Loucy (cell line): ENCODE results near the gene RHOT2.

Experiments
- H2AFZ ChIP-seq: fragments of 200-600 bp; sonication (generic); 2 replicates; pipeline ENCODE4 v1.6.0; 2016; ENCODE audit warnings: antibody characterized with exemption, mild to moderate bottlenecking, low read length, moderate library complexity
- H3F3A ChIP-seq: fragments of 200-600 bp; 2 replicates; pipeline ENCODE4 v1.6.0; 2016; ENCODE audit warnings: antibody characterized with exemption, low read depth, mild to moderate bottlenecking
- H3K27me3 ChIP-seq: fragments of 200-600 bp; sonication (generic); 2 replicates; pipeline ENCODE4 v1.6.1; 2014; ENCODE audit warnings: low read length, mild to moderate bottlenecking; ENCODE audit not compliant: insufficient read depth, poor library complexity, severe bottlenecking
- H3K36me3 ChIP-seq: fragments of 200-600 bp; sonication (generic); 2 replicates; pipeline ENCODE4 v1.6.1; 2016; ENCODE audit warnings: low read length; ENCODE audit not compliant: insufficient read depth
- H3K4me1 ChIP-seq: fragments of 200-600 bp; sonication (generic); 2 replicates; pipeline ENCODE4 v1.5.1; 2014; ENCODE audit warnings: low read length, mild to moderate bottlenecking; ENCODE audit not compliant: insufficient read depth, poor library complexity, severe bottlenecking
- H3K4me2 ChIP-seq: fragments of 200-600 bp; sonication (generic); 2 replicates; pipeline ENCODE4 v1.6.0; 2014; ENCODE audit warnings: antibody characterized with exemption, low read length, low read depth, mild to moderate bottlenecking; ENCODE audit not compliant: poor library complexity, severe bottlenecking
- H3K4me3 ChIP-seq: fragments of 200-600 bp; sonication (generic); 2 replicates; pipeline ENCODE4 v1.5.1; 2014; ENCODE audit warnings: low read length, mild to moderate bottlenecking, mixed read lengths; ENCODE audit not compliant: poor library complexity, severe bottlenecking
- H3K79me2 ChIP-seq: fragments of 200-600 bp; sonication (generic); 2 replicates; pipeline ENCODE4 v1.6.1; 2014; ENCODE audit warnings: low read length; ENCODE audit not compliant: insufficient read depth
- H3K9ac ChIP-seq: fragments of 200-600 bp; sonication (generic); 2 replicates; pipeline ENCODE4 v1.6.0; 2014; ENCODE audit warnings: mild to moderate bottlenecking, low read depth, low read length, moderate library complexity; ENCODE audit not compliant: poor library complexity, severe bottlenecking
- H3K9me2 ChIP-seq: fragments of 200-600 bp; sonication (generic); replicated peaks from 2 replicates; pipeline ENCODE4 v1.6.1; 2016; ENCODE audit warnings: low read depth, low read length, mixed read lengths
- H3K9me3 ChIP-seq: fragments of 200-600 bp; sonication (generic); 2 replicates; pipeline ENCODE4 v1.6.1; 2014; ENCODE audit warnings: mild to moderate bottlenecking, antibody characterized with exemption, low read length, low read depth; ENCODE audit not compliant: insufficient read depth
- H4K20me1 ChIP-seq: fragments of 200-600 bp; sonication (generic); 2 replicates; pipeline ENCODE4 v1.6.0; 2014; ENCODE audit warnings: antibody characterized with exemption, low read length, mild to moderate bottlenecking; ENCODE audit not compliant: insufficient read depth, poor library complexity, severe bottlenecking
- EZH2phosphoT487 ChIP-seq: fragments of 200-600 bp; IDR thresholded peaks from 2 replicates; pipeline ENCODE4 v1.6.1; 2018; ENCODE audit warnings: antibody characterized with exemption, mild to moderate bottlenecking, moderate library complexity, borderline replicate concordance
- TF ChIP-seq, protein P1 (sequence below): fragments of 200-600 bp; sonication (generic); conservative IDR thresholded peaks from 2 replicates; pipeline ENCODE4 v1.5.1; 2014; ENCODE audit warnings: mild to moderate bottlenecking, antibody characterized with exemption, low read length

Gene RHOT2

DNA sequence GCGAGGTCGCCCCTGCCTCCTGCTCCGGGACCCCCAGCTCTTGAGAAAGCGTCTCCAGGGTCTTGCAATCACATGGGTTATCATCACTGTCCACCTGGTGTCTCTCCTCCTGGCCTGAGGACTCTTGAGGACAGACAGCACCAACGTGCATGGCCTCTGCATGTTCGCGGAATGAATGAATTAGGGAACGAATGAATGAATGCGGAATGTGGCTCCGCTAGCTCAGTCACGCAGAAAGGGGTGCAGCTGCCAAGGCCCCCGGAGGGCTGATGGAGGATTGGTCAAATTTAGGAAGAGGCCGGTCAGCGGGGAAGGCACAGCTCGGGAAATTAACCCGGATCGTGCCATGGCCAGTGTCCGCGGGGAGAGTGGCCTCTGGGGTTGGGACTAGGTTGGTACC is 34.4 kb downstream of the RHOT2 start:
- Histone ChIP-seq H3K79me2 (no peaks in the 10 kb centered on the region), H3F3A (no peaks in the 10 kb centered on the region), H3K9me3 (no peaks in the 10 kb centered on the region), H3K27me3 (no peaks in the 10 kb centered on the region), H2AFZ (no peak overlapping the region), H3K4me3 (no peak overlapping the region), H3K4me2 (no peak overlapping the region), H4K20me1 (no peaks in the 10 kb centered on the region), H3K9ac (no peak overlapping the region), H3K9me2 (no peaks in the 10 kb centered on the region), H3K4me1 (no peaks in the 10 kb centered on the region), H3K36me3 (no peaks in the 10 kb centered on the region)
- TF ChIP-seq EZH2phosphoT487, result no peak

DNA sequence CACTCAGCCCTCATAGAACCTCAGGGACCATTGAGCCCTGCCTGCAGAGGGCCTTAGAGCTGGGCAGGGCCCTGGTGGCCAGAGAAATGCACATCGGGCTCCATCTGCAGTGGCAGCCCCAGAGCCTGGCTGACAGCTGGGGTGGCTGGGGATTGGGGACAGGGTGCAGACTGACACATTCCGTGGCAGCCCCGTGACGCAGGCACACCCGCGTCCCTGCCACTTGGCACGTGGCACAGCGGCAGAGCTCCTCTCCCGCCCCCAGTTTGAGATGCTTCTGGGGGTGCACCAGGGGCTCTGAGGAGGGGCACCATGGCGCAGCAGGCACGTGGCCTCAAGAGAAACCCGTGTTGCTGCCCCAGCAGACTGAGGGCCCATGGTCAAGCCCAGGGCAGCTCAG is 35.5 kb downstream of the RHOT2 start:
- Histone ChIP-seq H4K20me1 (no peaks in the 10 kb centered on the region), H3K27me3 (no peaks in the 10 kb centered on the region)

DNA sequence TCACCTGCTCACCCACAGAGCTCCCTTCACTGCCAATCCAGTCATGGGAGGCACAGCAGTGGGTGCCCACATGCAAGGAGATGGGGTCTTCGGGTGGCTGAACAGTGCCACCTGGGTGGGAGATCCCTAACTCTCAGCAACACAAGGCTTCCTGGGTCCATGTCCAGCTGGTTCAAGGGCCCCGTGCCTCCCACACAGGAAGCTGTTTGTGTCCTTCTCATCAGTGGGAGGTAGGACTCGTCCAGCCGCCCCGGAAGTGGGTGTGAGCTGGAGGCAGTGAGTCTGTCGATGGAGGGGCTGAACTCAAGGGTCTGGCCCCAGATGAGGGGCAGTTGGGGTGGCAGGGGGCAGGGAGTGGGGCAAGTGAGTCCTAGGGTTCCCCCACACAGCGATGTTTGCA is 36.1 kb downstream of the RHOT2 start:
- no peak overlapping the region for H3K4me3 ChIP-seq
- H2AFZ ChIP-seq, result no peak overlapping the region
- H3K9me2 ChIP-seq, result no peaks in the 10 kb centered on the region
- H3F3A ChIP-seq, result no peaks in the 10 kb centered on the region
- no peaks in the 10 kb centered on the region for H4K20me1 ChIP-seq
- no peak overlapping the region for H3K4me2 ChIP-seq
- H3K27me3 ChIP-seq, result no peaks in the 10 kb centered on the region
- no peaks in the 10 kb centered on the region for H3K4me1 ChIP-seq
- no peak overlapping the region for H3K9ac ChIP-seq
- H3K9me3 ChIP-seq, result no peaks in the 10 kb centered on the region
- no peak for TF ChIP-seq EZH2phosphoT487
- TF ChIP-seq, protein P1, sequence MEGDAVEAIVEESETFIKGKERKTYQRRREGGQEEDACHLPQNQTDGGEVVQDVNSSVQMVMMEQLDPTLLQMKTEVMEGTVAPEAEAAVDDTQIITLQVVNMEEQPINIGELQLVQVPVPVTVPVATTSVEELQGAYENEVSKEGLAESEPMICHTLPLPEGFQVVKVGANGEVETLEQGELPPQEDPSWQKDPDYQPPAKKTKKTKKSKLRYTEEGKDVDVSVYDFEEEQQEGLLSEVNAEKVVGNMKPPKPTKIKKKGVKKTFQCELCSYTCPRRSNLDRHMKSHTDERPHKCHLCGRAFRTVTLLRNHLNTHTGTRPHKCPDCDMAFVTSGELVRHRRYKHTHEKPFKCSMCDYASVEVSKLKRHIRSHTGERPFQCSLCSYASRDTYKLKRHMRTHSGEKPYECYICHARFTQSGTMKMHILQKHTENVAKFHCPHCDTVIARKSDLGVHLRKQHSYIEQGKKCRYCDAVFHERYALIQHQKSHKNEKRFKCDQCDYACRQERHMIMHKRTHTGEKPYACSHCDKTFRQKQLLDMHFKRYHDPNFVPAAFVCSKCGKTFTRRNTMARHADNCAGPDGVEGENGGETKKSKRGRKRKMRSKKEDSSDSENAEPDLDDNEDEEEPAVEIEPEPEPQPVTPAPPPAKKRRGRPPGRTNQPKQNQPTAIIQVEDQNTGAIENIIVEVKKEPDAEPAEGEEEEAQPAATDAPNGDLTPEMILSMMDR, result no peak
- no peaks in the 10 kb centered on the region for H3K36me3 ChIP-seq
- H3K79me2 ChIP-seq, result no peaks in the 10 kb centered on the region

More for the DNA sequence above, 35.5 kb downstream of the RHOT2 start:
- Histone ChIP-seq H3K9me3 (no peaks in the 10 kb centered on the region), H3K36me3 (no peaks in the 10 kb centered on the region), H3K9ac (no peak overlapping the region), H3K4me1 (no peaks in the 10 kb centered on the region), H3F3A (no peaks in the 10 kb centered on the region), H3K79me2 (no peaks in the 10 kb centered on the region), H3K4me3 (no peak overlapping the region), H3K4me2 (no peak overlapping the region), H3K9me2 (no peaks in the 10 kb centered on the region), H2AFZ (no peak overlapping the region)
- TF ChIP-seq, protein P1, result no peak
- no peak for TF ChIP-seq EZH2phosphoT487
